Astrocyte (in vitro differentiated cells and primary cell): ENCODE results near the gene OR6N1. TPM values are rescaled to one million over a fixed set of nuclear protein-coding genes. Genes with fewer than 3 reads are reported as not detected.

Experiments used
- DNase-seq: peaks from one replicate; pipeline ENCODE4 v3.0.0-alpha.2; 2010; ENCODE audit warnings: low read depth
- FAIRE-seq: peaks from 2 replicates; lab custom pipeline; 2011; peaks lifted over from hg19 to GRCh38; lab: Jason Lieb, UNC
- H2AFZ ChIP-seq: 2 replicates; pipeline ENCODE4 v1.6.0; 2012; ENCODE audit warnings: low read depth, low read length, inconsistent platforms
- H3K27ac ChIP-seq: 2 replicates; pipeline ENCODE4 v1.5.1; 2011; ENCODE audit warnings: low read depth, low read length, inconsistent platforms
- H3K27me3 ChIP-seq: 2 replicates; pipeline ENCODE4 v1.6.0; 2011; ENCODE audit warnings: low read length, inconsistent platforms; ENCODE audit not compliant: insufficient read depth
- H3K36me3 ChIP-seq: 2 replicates; pipeline ENCODE4 v1.5.1; 2011; ENCODE audit warnings: low read length, inconsistent platforms; ENCODE audit not compliant: insufficient read depth
- H3K4me1 ChIP-seq: 2 replicates; pipeline ENCODE4 v1.5.1; 2011; ENCODE audit warnings: low read length, inconsistent platforms; ENCODE audit not compliant: insufficient read depth
- H3K4me2 ChIP-seq: 2 replicates; pipeline ENCODE4 v1.6.0; 2012; ENCODE audit warnings: low read length, inconsistent platforms
- H3K4me3 ChIP-seq: 2 replicates; pipeline ENCODE4 v1.5.1; 2011; ENCODE audit warnings: low read depth, mild to moderate bottlenecking, low read length, inconsistent platforms; ENCODE audit not compliant: insufficient read depth
- H3K79me2 ChIP-seq: 2 replicates; pipeline ENCODE4 v1.6.0; 2012; ENCODE audit warnings: mild to moderate bottlenecking, low read length, inconsistent platforms; ENCODE audit not compliant: insufficient read depth
- H3K9ac ChIP-seq: 2 replicates; pipeline ENCODE4 v1.6.0; 2012; ENCODE audit warnings: mild to moderate bottlenecking, low read length, inconsistent platforms
- H3K9me3 ChIP-seq: 2 replicates; pipeline ENCODE4 v1.5.1; 2012; ENCODE audit warnings: low read depth, mild to moderate bottlenecking, low read length, inconsistent platforms; ENCODE audit not compliant: insufficient read depth
- H4K20me1 ChIP-seq: 2 replicates; pipeline ENCODE4 v1.6.0; 2012; ENCODE audit warnings: low read length, inconsistent platforms; ENCODE audit not compliant: insufficient read depth
- H3K27ac Mint-ChIP-seq: one replicate; pipeline ENCODE4 v1.8.0; 2021; ENCODE audit warnings: mild to moderate bottlenecking, mixed read lengths; ENCODE audit not compliant: unreplicated experiment
- H3K27me3 Mint-ChIP-seq: one replicate; pipeline ENCODE4 v1.8.0; 2021; ENCODE audit warnings: low read depth, mixed read lengths; ENCODE audit not compliant: unreplicated experiment
- H3K36me3 Mint-ChIP-seq: one replicate; pipeline ENCODE4 v1.8.0; 2021; ENCODE audit warnings: low read depth, mixed read lengths; ENCODE audit not compliant: unreplicated experiment
- H3K4me1 Mint-ChIP-seq: one replicate; pipeline ENCODE4 v1.8.0; 2021; ENCODE audit warnings: low read depth, mixed read lengths; ENCODE audit not compliant: unreplicated experiment
- H3K4me3 Mint-ChIP-seq: one replicate; pipeline ENCODE4 v1.8.0; 2021; ENCODE audit warnings: mild to moderate bottlenecking, moderate library complexity, mixed read lengths; ENCODE audit not compliant: unreplicated experiment
- H3K9me3 Mint-ChIP-seq: one replicate; pipeline ENCODE4 v1.8.0; 2021; ENCODE audit warnings: mild to moderate bottlenecking, mixed read lengths; ENCODE audit not compliant: unreplicated experiment
- EZH2 ChIP-seq: IDR thresholded peaks from 2 replicates; pipeline ENCODE4 v1.6.1; 2012; ENCODE audit warnings: mild to moderate bottlenecking, low read length, inconsistent platforms; ENCODE audit not compliant: insufficient read depth
- total RNA-seq: library from RNA; stranded (reverse); gene quantifications from 2 replicates; pipeline ENCODE4 v1.2.1, GENCODE V29; 2021
- TF ChIP-seq, protein P1 (sequence below): IDR thresholded peaks from 2 replicates; pipeline ENCODE4 v1.5.1; 2011; ENCODE audit warnings: low read depth, mild to moderate bottlenecking, inconsistent platforms, low read length, moderate library complexity; ENCODE audit not compliant: insufficient read depth

Gene OR6N1
- total RNA-seq, 1 donor from 2014 or later: not detected

- no peak for FAIRE-seq
- H3K9me3 Mint-ChIP-seq: no peaks in the 10 kb centered on the region
- Histone ChIP-seq H3K9me3 (no peaks in the 10 kb centered on the region), H2AFZ (no peak overlapping the region), H3K4me2 (no peak overlapping the region), H3K79me2 (no peaks in the 10 kb centered on the region), H3K9ac (no peak overlapping the region), H3K4me1 (no peaks in the 10 kb centered on the region), H3K27ac (no peak overlapping the region), H3K36me3 (no peaks in the 10 kb centered on the region), H3K4me3 (no peak overlapping the region), H3K27me3 (no peaks in the 10 kb centered on the region), H4K20me1 (no peaks in the 10 kb centered on the region)
- TF ChIP-seq, protein P1, sequence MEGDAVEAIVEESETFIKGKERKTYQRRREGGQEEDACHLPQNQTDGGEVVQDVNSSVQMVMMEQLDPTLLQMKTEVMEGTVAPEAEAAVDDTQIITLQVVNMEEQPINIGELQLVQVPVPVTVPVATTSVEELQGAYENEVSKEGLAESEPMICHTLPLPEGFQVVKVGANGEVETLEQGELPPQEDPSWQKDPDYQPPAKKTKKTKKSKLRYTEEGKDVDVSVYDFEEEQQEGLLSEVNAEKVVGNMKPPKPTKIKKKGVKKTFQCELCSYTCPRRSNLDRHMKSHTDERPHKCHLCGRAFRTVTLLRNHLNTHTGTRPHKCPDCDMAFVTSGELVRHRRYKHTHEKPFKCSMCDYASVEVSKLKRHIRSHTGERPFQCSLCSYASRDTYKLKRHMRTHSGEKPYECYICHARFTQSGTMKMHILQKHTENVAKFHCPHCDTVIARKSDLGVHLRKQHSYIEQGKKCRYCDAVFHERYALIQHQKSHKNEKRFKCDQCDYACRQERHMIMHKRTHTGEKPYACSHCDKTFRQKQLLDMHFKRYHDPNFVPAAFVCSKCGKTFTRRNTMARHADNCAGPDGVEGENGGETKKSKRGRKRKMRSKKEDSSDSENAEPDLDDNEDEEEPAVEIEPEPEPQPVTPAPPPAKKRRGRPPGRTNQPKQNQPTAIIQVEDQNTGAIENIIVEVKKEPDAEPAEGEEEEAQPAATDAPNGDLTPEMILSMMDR: no peak
- no peak for TF ChIP-seq EZH2
- H3K27ac Mint-ChIP-seq: no peak overlapping the region
- peaks cover 2% of the 10 kb centered on the region for H3K27me3 Mint-ChIP-seq
- no peaks in the 10 kb centered on the region for H3K4me1 Mint-ChIP-seq
- H3K4me3 Mint-ChIP-seq: no peak overlapping the region
- H3K36me3 Mint-ChIP-seq: no peaks in the 10 kb centered on the region
- DNase-seq: no peak
These were observed 28.5 kb upstream of the OR6N1 start for GRCh38 chr1:158800526-158800925.

- no peak for TF ChIP-seq EZH2
- TF ChIP-seq, protein P1: no peak
- H3K9ac ChIP-seq: no peak overlapping the region
- no peaks in the 10 kb centered on the region for H3K4me1 Mint-ChIP-seq
- no peak overlapping the region for H3K27ac ChIP-seq
- peaks cover 5% of the 10 kb centered on the region for H3K9me3 ChIP-seq
- no peak overlapping the region for H3K27ac Mint-ChIP-seq
- H3K27me3 ChIP-seq: no peaks in the 10 kb centered on the region
- H3K4me3 ChIP-seq: no peak overlapping the region
- DNase-seq (no peak), FAIRE-seq (no peak)
- no peaks in the 10 kb centered on the region for H3K36me3 ChIP-seq
- H4K20me1 ChIP-seq: no peaks in the 10 kb centered on the region
- H3K9me3 Mint-ChIP-seq: no peaks in the 10 kb centered on the region
- H3K27me3 Mint-ChIP-seq: peaks cover 2% of the 10 kb centered on the region
- no peaks in the 10 kb centered on the region for H3K36me3 Mint-ChIP-seq
- H3K4me3 Mint-ChIP-seq: no peak overlapping the region
- H2AFZ ChIP-seq: no peak overlapping the region
- H3K4me1 ChIP-seq: no peaks in the 10 kb centered on the region
- no peak overlapping the region for H3K4me2 ChIP-seq
- H3K79me2 ChIP-seq: no peaks in the 10 kb centered on the region
These were observed 27.7 kb upstream of the OR6N1 start for GRCh38 chr1:158799689-158800088.

GRCh38 chr1:158798531-158798930, 26.5 kb upstream of the OR6N1 start:
- H3K36me3 Mint-ChIP-seq: no peaks in the 10 kb centered on the region
- no peak overlapping the region for H3K4me3 Mint-ChIP-seq
- H3K79me2 ChIP-seq: no peaks in the 10 kb centered on the region
- no peak overlapping the region for H3K4me2 ChIP-seq
- no peak overlapping the region for H3K27ac Mint-ChIP-seq
- H3K4me1 Mint-ChIP-seq: no peaks in the 10 kb centered on the region
- FAIRE-seq (no peak), DNase-seq (no peak)
- H3K27me3 ChIP-seq: no peaks in the 10 kb centered on the region
- no peak overlapping the region for H3K4me3 ChIP-seq
- peaks cover 8% of the 10 kb centered on the region for H3K27me3 Mint-ChIP-seq
- no peak overlapping the region for H3K9ac ChIP-seq
- H3K9me3 Mint-ChIP-seq: no peaks in the 10 kb centered on the region
- no peaks in the 10 kb centered on the region for H4K20me1 ChIP-seq
- H3K27ac ChIP-seq: no peak overlapping the region
- H3K4me1 ChIP-seq: no peaks in the 10 kb centered on the region
- H3K9me3 ChIP-seq: peaks cover 5% of the 10 kb centered on the region
- H3K36me3 ChIP-seq: no peaks in the 10 kb centered on the region
- TF ChIP-seq, protein P1: no peak
- H2AFZ ChIP-seq: no peak overlapping the region
